HG02884 (cell line): Measurements from ENCODE around the gene HOXD8.

Experiments
- ATAC-seq: cut with Tn5 transposase; IDR thresholded peaks from one replicate; pipeline ENCODE4 v1.9.1; 2021; ENCODE audit warnings: mild to moderate bottlenecking, moderate library complexity; ENCODE audit not compliant: unreplicated experiment

Gene HOXD8

GRCh38 chr2:176114930-176115625 is 14.4 kb upstream of the HOXD8 start:
- ATAC-seq = no peak

GRCh38 chr2:176115883-176116813 is 13.4 kb upstream of the HOXD8 start, which contains the start of gene HOXD10:
HOXD10 (plus strand) TSS chr2:176116778; CDS start chr2:176116834, 56 bp downstream.
- no peak for ATAC-seq

GRCh38 chr2:176117162-176117822 is 12.2 kb upstream of the HOXD8 start:
- no peak for ATAC-seq

- no peak for ATAC-seq
Measured at GRCh38 chr2:176117823-176118371, 11.6 kb upstream of the HOXD8 start.

- no peak for ATAC-seq
Measured at GRCh38 chr2:176118601-176119339, 10.7 kb upstream of the HOXD8 start.

- no peak for ATAC-seq
Measured at GRCh38 chr2:176120364-176121189, 8.9 kb upstream of the HOXD8 start.

GRCh38 chr2:176121190-176122051 is 8.1 kb upstream of the HOXD8 start:
- no peak for ATAC-seq

- no peak for ATAC-seq
Measured at GRCh38 chr2:176122052-176122682, 7.3 kb upstream of the HOXD8 start.

GRCh38 chr2:176122683-176123410 is 6.7 kb upstream of the HOXD8 start, which contains the start of gene HOXD9:
HOXD9 (plus strand) TSS chr2:176122719; CDS start chr2:176122769, 50 bp downstream.
- no peak for ATAC-seq

GRCh38 chr2:176123411-176124109 is 5.9 kb upstream of the HOXD8 start:
- no peak for ATAC-seq

- ATAC-seq = no peak
Measured at GRCh38 chr2:176124110-176124946, 5.2 kb upstream of the HOXD8 start.

GRCh38 chr2:176124947-176125771 is 4.3 kb upstream of the HOXD8 start:
- ATAC-seq = no peak

- no peak for ATAC-seq
Measured at GRCh38 chr2:176125772-176126054, 3.8 kb upstream of the HOXD8 start.

GRCh38 chr2:176126929-176127773 is 2.4 kb upstream of the HOXD8 start:
- ATAC-seq = no peak

- ATAC-seq = no peak
Measured at GRCh38 chr2:176127774-176128072, 1.8 kb upstream of the HOXD8 start.
